Fibroblast of the aortic adventitia (primary cell): ENCODE measurements around the gene AGTR2. TPM values are rescaled to one million over a fixed set of nuclear protein-coding genes. Genes with fewer than 3 reads are reported as not detected.
"Not testable (repeated sequence)": the region's sequence is repeated elsewhere in the genome, so short reads cannot be mapped to it uniquely, and the experiment has no call there.

Experiments used
- DNase-seq: peaks from one replicate; pipeline ENCODE4 v3.0.0-alpha.2; 2010; ENCODE audit warnings: low read depth
- H3K4me3 ChIP-seq: 2 replicates; pipeline ENCODE4 v1.5.1; 2011; ENCODE audit warnings: low read depth, mild to moderate bottlenecking, control low read depth, low read length, moderate library complexity
- CTCF ChIP-seq: IDR thresholded peaks from 2 replicates; pipeline ENCODE4 v1.5.1; 2011; ENCODE audit warnings: mild to moderate bottlenecking, low read length, control low read depth, inconsistent platforms; ENCODE audit not compliant: insufficient read depth
- total RNA-seq: library from RNA; depleted of rRNA; stranded (reverse); fragments of >200 nt; gene quantifications from 2 replicates; pipeline ENCODE4 v1.2.3, GENCODE V29; 2012; ENCODE audit warnings: low replicate concordance

AGTR2 gene
- total RNA-seq: not detected in 2 replicates

- TF ChIP-seq CTCF: no peak
- no peak within 1 kb of the TSS for H3K4me3 ChIP-seq
- DNase-seq: no peak
Observed at GRCh38 chrX:116170511-116170910, at the start of gene AGTR2. Gene AGTR2, plus strand, starts transcription at chrX:116170744. Its CDS starts 1,537 bp downstream, at chrX:116172281.

- no peak for DNase-seq
- TF ChIP-seq CTCF: no peak
Observed at GRCh38 chrX:116135277-116135676, 35.3 kb upstream of the AGTR2 start.

GRCh38 chrX:116141270-116141669 is 29.3 kb upstream of the AGTR2 start:
- DNase-seq: not testable (repeated sequence)

More at GRCh38 chrX:116135277-116135676, 35.3 kb upstream of the AGTR2 start:
- no peak overlapping the region for H3K4me3 ChIP-seq

GRCh38 chrX:116142976-116143375 is 27.6 kb upstream of the AGTR2 start:
- no peak for TF ChIP-seq CTCF
- no peak overlapping the region for H3K4me3 ChIP-seq
- no peak for DNase-seq

More at GRCh38 chrX:116141270-116141669, 29.3 kb upstream of the AGTR2 start:
- H3K4me3 ChIP-seq: not testable (repeated sequence)

GRCh38 chrX:116172976-116173375 is 2.4 kb downstream of the AGTR2 start:
- no peak for DNase-seq
- H3K4me3 ChIP-seq: no peak overlapping the region
- no peak for TF ChIP-seq CTCF

GRCh38 chrX:116181300-116181699 is 10.8 kb downstream of the AGTR2 start:
- H3K4me3 ChIP-seq: no peak overlapping the region
- no peak for DNase-seq
- no peak for TF ChIP-seq CTCF

GRCh38 chrX:116185163-116185562 is 14.6 kb downstream of the AGTR2 start:
- no peak for TF ChIP-seq CTCF
- no peak for DNase-seq
- H3K4me3 ChIP-seq: no peak overlapping the region
